NCI-H345 (cell line): Measurements from ENCODE around the gene LYSET.
"Not testable (repeated sequence)": the region's sequence is repeated elsewhere in the genome, so short reads cannot be mapped to it uniquely, and the experiment has no call there.

Experiments
- DNase-seq: peaks from one replicate; lab custom pipeline; 2025; lab: John Stamatoyannopoulos, UW

LYSET gene

GRCh38 chr14:93223565-93223964 is 38.4 kb downstream of the LYSET start:
- DNase-seq, result no peak

- no peak for DNase-seq
Observed at GRCh38 chr14:93228550-93228949, 43.4 kb downstream of the LYSET start.

GRCh38 chr14:93230539-93230938 is 45.4 kb downstream of the LYSET start:
- DNase-seq, result no peak

- peak; percentile 78 for DNase-seq
Observed at GRCh38 chr14:93231129-93231979, 46.2 kb downstream of the LYSET start.

GRCh38 chr14:93232159-93232558 is 47.0 kb downstream of the LYSET start:
- no peak for DNase-seq

GRCh38 chr14:93233078-93233477 is 48.0 kb downstream of the LYSET start:
- not testable (repeated sequence) for DNase-seq

- DNase-seq, result no peak
Observed at GRCh38 chr14:93234798-93235197, 49.7 kb downstream of the LYSET start.
